GM21515 (cell line): ENCODE measurements around the gene EPHB1.

Experiments
- ATAC-seq: cut with Tn5 transposase; IDR thresholded peaks from one replicate; pipeline ENCODE4 v1.9.1; 2021; ENCODE audit not compliant: unreplicated experiment

The EPHB1 gene

GRCh38 chr3:135147657-135148056 is 352.6 kb downstream of the EPHB1 start:
- ATAC-seq: no peak

DNA sequence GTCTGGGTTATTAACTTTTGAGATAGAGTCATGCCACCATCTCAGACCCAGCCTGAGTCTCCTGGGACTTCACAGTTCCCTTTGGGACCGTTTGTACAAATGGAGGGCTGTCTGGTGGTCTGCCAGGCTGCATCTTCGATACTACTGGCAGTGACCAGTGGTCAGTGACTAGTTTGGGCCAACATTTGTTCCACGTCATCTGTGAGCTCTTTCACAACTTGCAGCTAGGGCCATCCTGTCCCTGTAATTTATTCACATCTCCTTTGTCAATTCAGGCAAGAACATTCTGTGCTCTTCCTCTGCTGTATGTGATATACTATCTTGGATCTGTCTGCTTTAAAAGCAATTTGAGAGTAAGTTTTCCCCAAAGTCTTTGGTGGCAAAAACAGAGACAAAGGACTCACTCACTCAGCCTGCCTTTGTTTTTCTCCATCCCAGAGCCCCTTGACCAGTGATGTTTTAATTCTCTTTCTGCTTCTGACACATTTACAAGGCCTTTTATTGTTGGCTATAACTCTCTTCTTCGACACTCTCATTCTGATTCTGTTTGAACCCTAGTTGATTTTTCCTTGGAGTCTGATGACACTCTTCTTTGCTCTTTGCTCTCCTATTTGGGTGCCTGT is 353.4 kb downstream of the EPHB1 start:
- no peak for ATAC-seq

DNA sequence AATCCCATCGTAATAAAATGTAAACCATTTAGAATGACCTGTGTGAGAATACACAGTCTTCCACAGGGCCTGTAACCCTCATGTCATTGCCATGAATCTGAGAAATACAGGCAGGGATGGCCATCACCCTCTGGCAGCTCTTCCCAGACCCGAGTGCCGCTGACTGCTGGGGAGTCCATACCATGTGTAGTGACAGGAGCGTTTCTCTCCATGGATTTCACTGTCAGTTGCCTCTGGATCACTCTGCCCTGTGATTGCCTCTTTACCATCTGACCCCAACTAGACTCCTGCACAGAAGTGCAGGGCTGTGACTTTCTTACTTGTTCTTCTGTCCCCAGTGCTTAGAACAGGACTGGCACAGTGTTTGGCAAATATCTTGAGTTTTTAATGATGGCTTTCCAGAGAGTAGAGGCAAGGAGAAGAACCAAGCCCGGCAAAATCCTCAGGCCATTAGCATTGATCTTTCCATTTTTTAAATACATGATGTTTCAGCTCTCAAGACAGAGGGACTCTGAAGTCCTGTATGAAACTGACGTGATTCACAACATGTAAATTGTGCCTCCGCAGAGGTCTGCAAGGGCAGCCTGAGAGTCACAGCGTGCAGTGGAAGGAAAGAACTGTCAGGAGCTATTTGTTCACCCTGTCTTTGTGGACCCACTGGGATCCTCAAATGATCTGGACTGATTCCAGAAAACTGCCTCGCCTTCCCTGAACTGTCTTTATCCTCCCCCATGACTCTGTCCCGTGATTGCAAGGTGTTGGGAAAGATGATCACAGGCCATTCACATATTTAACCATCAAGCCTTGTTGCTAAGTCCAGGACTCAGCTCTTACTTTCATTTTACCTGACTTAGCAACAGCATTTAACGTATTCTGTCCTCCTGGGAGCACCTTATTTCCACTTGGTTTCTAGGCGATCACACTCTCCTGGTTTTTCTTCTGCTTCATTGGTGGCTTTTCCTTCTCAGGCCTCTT is 354.9 kb downstream of the EPHB1 start:
- ATAC-seq: no peak

DNA sequence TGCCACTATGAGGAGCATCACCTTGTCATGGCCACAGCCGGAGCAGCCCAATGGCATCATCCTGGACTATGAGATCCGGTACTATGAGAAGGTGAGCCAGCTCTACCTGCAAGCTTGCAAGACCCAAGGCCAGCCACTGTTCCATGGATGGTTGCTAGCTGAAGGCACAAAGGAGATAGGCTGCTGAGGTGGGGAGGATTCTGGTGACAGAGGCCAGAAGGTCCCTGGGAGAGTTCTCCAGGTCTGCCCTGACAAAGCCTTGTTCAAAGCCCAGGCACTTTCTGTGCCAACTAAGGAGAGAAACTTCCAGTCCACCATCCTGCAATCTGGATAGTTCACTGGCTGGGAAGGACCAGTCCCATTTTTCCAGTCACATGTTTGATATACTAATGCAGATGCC is 359.1 kb downstream of the EPHB1 start:
- no peak for ATAC-seq

DNA sequence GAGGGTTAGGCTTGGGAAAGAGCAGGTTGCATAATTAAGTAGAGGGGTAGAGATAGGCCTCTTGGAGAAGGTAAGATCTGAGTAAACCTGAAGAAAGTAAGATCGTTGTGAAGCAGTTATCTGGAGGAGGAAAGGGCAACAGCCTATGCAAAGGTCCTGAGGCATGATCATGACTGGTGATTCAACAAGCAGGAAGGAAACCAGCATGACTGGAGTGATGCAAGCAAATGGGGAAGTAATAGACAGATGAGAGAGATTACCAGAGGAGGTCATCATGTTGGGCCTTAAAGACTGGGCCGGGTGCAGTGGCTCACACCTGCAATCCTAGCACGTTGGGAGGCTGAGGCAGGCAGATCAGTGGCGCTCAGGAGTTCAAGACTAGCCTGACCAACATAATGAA is 360.2 kb downstream of the EPHB1 start:
- ATAC-seq: no peak

- ATAC-seq: no peak
Measured at GRCh38 chr3:135155791-135156190, 360.7 kb downstream of the EPHB1 start.

GRCh38 chr3:135157045-135157740 is 362.1 kb downstream of the EPHB1 start:
- no peak for ATAC-seq

GRCh38 chr3:135158520-135158919 is 363.5 kb downstream of the EPHB1 start:
- no peak for ATAC-seq

GRCh38 chr3:135159681-135160247 is 364.7 kb downstream of the EPHB1 start:
- no peak for ATAC-seq

DNA sequence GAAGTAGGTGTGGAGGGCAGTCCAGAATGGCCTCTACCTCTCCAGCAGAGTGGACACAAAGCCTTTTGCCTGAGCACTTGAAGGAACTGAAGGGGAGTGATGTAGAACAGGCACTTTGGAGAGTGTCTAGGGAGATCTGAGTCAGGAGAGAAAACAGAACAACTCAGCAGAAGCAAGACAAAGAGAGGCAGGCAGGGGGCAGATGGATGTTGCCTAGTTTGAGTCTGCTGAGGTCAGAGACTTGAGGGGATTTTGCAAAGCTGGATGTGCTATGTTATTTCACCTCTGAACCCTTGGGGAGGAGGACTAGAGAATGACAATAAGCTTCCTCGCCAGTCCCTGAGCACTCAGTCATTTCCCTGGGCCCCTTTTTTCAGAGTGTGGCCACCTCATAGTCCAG is 366.4 kb downstream of the EPHB1 start:
- no peak for ATAC-seq

GRCh38 chr3:135163701-135164100 is 368.6 kb downstream of the EPHB1 start:
- no peak for ATAC-seq

DNA sequence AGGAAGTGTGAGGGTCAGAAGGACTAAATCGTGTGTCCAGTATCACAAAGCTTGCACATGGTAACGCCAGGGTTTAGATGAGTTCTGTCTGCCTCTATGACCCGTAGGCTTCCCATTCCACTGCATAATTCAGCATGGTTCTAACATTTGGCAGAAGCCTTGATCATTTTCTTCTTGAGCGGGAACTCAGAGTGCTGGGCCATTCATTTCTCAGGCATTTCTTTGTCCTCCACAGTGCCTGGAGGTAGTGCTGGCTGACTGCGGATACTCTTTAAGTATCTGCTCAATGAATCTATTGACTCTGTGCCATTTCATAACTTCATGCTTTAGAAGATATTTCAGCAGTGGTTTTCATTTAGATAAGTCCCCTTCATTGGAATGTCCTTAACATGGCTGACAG is 370.2 kb downstream of the EPHB1 start:
- no peak for ATAC-seq

DNA sequence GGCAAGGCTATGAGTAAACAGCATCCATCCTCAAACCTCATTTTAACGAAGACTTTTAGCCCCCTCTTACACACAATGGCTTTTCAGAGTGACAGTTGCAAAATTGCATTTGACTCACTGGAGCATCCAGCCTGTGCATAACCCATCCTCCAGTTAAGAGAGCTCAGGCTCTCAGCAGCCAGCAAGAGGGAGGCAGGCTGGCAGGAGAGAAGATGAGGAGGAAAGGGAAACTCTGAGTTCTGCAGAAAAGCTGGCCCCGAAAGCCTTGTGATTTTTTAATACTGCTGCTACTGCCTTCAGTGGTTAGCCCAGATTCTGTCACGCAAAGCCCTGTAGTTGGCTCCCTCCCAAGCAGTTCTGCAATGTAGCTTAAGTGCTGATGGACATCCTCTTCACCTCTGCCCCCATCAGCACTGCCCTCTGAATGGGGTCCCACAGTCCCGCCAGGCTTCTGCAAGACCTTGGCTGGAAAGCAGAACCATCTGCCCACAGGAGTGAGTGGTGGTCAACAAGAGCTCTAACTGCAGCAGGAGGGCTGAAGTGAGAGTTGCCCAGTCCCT is 371.3 kb downstream of the EPHB1 start:
- no peak for ATAC-seq

- no peak for ATAC-seq
Measured at GRCh38 chr3:135168822-135169221, 373.8 kb downstream of the EPHB1 start.

DNA sequence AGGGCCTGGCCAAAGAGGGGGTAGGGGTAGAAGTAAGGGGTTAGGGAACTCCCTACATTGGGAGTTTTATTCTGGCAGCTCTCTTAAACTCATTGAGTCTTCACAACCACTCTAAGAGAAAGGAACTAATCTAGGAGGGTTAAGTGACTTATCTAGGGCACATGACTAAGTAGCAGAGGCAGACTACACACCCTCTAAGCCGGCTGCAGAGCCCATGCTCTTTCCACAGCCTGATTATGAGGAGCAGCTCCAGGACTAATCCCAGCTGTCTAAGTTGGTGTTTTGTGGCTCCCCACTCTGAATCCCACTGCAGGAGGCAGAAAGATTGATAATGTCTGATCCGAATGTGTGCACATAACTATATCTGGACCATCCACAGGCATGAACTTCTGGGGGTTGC is 374.6 kb downstream of the EPHB1 start:
- ATAC-seq: no peak

DNA sequence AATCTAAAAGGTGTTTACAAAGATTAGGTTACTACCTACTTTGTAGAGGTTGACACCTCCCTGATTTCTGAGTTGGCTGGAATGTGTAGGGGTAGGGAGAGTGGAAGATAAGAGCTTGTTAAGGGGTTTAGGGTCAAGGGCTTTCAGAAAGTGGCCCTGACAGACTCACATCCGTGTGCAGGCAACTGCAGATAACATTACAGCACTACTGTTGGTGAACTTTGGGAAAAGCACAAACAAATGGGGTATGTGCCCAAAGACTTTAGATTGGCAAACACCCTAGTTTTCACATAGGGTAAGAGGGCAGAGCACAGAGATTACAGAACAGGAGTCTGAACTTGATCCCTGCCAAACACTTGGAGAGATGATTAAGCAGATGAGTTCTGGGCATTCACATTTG is 375.7 kb downstream of the EPHB1 start:
- no peak for ATAC-seq

- no peak for ATAC-seq
Measured at GRCh38 chr3:135172191-135172869, 377.3 kb downstream of the EPHB1 start.

- ATAC-seq: no peak
Measured at GRCh38 chr3:135175728-135176277, 380.7 kb downstream of the EPHB1 start.

GRCh38 chr3:135176881-135177280 is 381.8 kb downstream of the EPHB1 start:
- ATAC-seq: no peak

- no peak for ATAC-seq
Measured at GRCh38 chr3:135178566-135178965, 383.5 kb downstream of the EPHB1 start.
